ENCODE measurements around the gene SLC13A5.

Gene SLC13A5

GRCh38 chr17:6638046-6638908, 74.9 kb downstream of the SLC13A5 start:
- DNase-seq (ENCODE audit: low read depth), result no peak

GRCh38 chr17:6637458-6637840, 75.7 kb downstream of the SLC13A5 start:
- DNase-seq (ENCODE audit: low read depth), result no peak

- no peak for DNase-seq (ENCODE audit: low read depth)
Measured at GRCh38 chr17:6636616-6637457, 76.3 kb downstream of the SLC13A5 start.

- no peak for DNase-seq (ENCODE audit: low read depth)
Measured at GRCh38 chr17:6636105-6636504, 77.1 kb downstream of the SLC13A5 start.
